Karpas-422 (cell line): ENCODE data around the gene SORCS2. TPM values are rescaled to one million over a fixed set of nuclear protein-coding genes. Genes with fewer than 3 reads are reported as not detected.

ENCODE experiments used
- DNase-seq: peaks from one replicate; pipeline ENCODE4 v3.0.0-alpha.2; 2015
- H2AFZ ChIP-seq: fragments of 200-600 bp; sonication (generic); 2 replicates; pipeline ENCODE4 v1.6.1; 2014; ENCODE audit warnings: antibody characterized with exemption, low read length, mixed read lengths
- H3K27ac ChIP-seq: fragments of 200-600 bp; sonication (generic); 2 replicates; pipeline ENCODE4 v1.5.1; 2014; ENCODE audit warnings: mild to moderate bottlenecking, low read length, moderate library complexity
- H3K27me3 ChIP-seq: fragments of 200-600 bp; sonication (generic); 2 replicates; pipeline ENCODE4 v1.6.1; 2014; ENCODE audit warnings: low read length, mixed read lengths
- H3K36me3 ChIP-seq: fragments of 200-600 bp; sonication (generic); 2 replicates; pipeline ENCODE4 v1.6.1; 2014; ENCODE audit warnings: low read length, mixed read lengths; ENCODE audit not compliant: insufficient read depth
- H3K4me1 ChIP-seq: fragments of 200-600 bp; sonication (generic); 2 replicates; pipeline ENCODE4 v1.6.1; 2014; ENCODE audit warnings: mild to moderate bottlenecking, low read length, mixed read lengths
- H3K4me2 ChIP-seq: fragments of 200-600 bp; sonication (generic); 2 replicates; pipeline ENCODE4 v1.6.1; 2014; ENCODE audit warnings: low read length, low read depth, mild to moderate bottlenecking; ENCODE audit not compliant: poor library complexity, severe bottlenecking
- H3K4me3 ChIP-seq: fragments of 200-600 bp; sonication (generic); 2 replicates; pipeline ENCODE4 v1.5.1; 2014; ENCODE audit warnings: mild to moderate bottlenecking, antibody characterized with exemption, low read length, mixed read lengths
- H3K79me2 ChIP-seq: fragments of 200-600 bp; sonication (generic); 2 replicates; pipeline ENCODE4 v1.6.1; 2014; ENCODE audit warnings: mild to moderate bottlenecking, low read length, mixed read lengths
- H3K9ac ChIP-seq: fragments of 200-600 bp; sonication (generic); 2 replicates; pipeline ENCODE4 v1.6.0; 2014; ENCODE audit warnings: low read length
- H3K9me2 ChIP-seq: fragments of 200-600 bp; sonication (generic), shearing (Covaris generic); replicated peaks from 2 replicates; pipeline ENCODE4 v1.6.0; 2014; ENCODE audit warnings: mild to moderate bottlenecking, low read length, moderate library complexity; ENCODE audit not compliant: insufficient read depth
- H3K9me3 ChIP-seq: fragments of 300-700, 200-600 bp; sonication (generic); 2 replicates; pipeline ENCODE4 v1.6.1; 2014; ENCODE audit warnings: low read length, mixed read lengths
- H4K20me1 ChIP-seq: fragments of 200-600 bp; sonication (generic); 2 replicates; pipeline ENCODE4 v1.6.1; 2014; ENCODE audit warnings: mild to moderate bottlenecking, antibody characterized with exemption, low read length, low read depth; ENCODE audit not compliant: insufficient read depth
- total RNA-seq: library from RNA; depleted of rRNA; stranded (reverse); fragments of >200 nt; shearing (Covaris generic); gene quantifications from 2 replicates; pipeline ENCODE4 v1.2.3, GENCODE V29; 2014; ENCODE audit warnings: low replicate concordance

The SORCS2 gene
- total RNA-seq, 1 experiment from 2014 or later = not detected

DNA sequence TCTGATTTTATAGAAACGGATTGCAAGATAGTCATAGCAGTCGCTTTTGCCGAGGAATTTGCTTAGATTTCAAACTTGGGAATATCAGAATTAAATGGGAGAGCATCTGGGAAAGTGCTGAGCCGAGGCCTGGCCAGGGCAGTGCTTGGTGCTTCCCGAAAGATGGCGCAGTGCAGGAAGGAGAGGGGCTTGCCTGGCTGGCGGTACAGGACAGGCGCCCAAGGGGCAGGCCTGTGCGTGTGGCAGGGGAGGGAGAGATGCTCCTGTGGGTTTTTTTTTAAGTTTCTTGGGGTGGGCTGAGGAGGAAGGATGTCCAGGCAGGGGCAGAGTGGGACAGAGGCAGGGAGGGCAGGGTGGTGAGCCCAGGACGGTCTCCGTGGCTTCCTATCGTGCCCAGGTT lies 506.2 kb downstream of the SORCS2 start:
- H3K9me3 ChIP-seq = no peaks in the 10 kb centered on the region
- no peak for DNase-seq
- no peak overlapping the region for H2AFZ ChIP-seq
- no peak overlapping the region for H3K27ac ChIP-seq
- no peak overlapping the region for H3K9ac ChIP-seq
- H3K27me3 ChIP-seq = no peaks in the 10 kb centered on the region
- no peaks in the 10 kb centered on the region for H3K36me3 ChIP-seq
- no peaks in the 10 kb centered on the region for H3K79me2 ChIP-seq
- no peaks in the 10 kb centered on the region for H4K20me1 ChIP-seq
- H3K4me2 ChIP-seq = no peak overlapping the region
- no peak overlapping the region for H3K4me3 ChIP-seq
- H3K9me2 ChIP-seq = no peaks in the 10 kb centered on the region
- no peaks in the 10 kb centered on the region for H3K4me1 ChIP-seq

DNA sequence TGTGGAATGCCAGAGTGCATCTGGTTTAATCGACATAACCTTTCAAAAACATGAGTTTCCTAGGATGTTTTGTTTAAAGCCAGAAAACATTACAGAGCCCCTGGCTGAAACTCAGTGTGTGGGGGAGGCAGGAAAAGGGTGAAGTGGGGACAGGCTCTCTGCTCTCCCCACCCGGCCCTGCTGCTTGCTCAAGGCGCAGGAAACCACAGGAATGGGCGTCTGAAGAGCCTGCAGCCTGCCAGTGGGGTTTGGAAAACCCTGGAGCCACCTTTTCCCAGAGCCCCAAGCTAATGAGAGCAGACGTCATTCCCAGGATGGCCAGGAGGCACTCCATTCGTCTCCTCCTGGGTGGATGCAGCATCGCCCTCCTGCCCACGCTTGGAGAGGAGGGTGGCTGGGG lies 506.7 kb downstream of the SORCS2 start:
- Histone ChIP-seq H2AFZ (no peak overlapping the region), H3K27ac (no peak overlapping the region), H3K4me1 (no peaks in the 10 kb centered on the region)

DNA sequence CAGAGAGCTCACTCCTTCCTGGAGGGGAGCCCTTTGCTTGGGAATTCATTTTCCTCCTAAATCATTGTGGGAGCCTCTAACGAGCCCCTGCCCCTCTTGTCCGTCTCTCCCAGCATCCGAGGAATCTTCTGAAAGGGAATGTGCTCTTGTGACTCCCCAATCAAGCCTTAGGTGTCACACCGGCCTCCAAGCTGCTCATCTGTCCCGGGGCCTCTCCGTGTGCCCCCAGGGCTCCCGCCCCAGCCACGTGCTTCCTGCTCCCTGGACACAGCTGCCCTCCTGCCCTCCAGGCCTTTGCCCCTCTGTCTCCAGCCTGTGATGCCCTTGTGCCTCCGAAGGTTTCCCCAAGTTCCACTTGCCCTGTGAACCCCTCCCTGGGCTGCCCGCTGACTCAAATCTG lies 507.5 kb downstream of the SORCS2 start:
- Histone ChIP-seq H3K9ac (no peak overlapping the region), H4K20me1 (no peaks in the 10 kb centered on the region), H3K9me3 (no peaks in the 10 kb centered on the region), H3K27me3 (no peaks in the 10 kb centered on the region), H3K9me2 (no peaks in the 10 kb centered on the region), H3K4me1 (no peaks in the 10 kb centered on the region), H2AFZ (no peak overlapping the region), H3K79me2 (no peaks in the 10 kb centered on the region), H3K36me3 (no peaks in the 10 kb centered on the region), H3K27ac (no peak overlapping the region), H3K4me2 (no peak overlapping the region), H3K4me3 (no peak overlapping the region)
- no peak for DNase-seq

More for the DNA sequence above, 506.7 kb downstream of the SORCS2 start:
- no peaks in the 10 kb centered on the region for H3K9me2 ChIP-seq
- no peaks in the 10 kb centered on the region for H4K20me1 ChIP-seq
- no peak overlapping the region for H3K4me3 ChIP-seq
- no peaks in the 10 kb centered on the region for H3K36me3 ChIP-seq
- H3K9me3 ChIP-seq = no peaks in the 10 kb centered on the region
- no peak overlapping the region for H3K9ac ChIP-seq
- H3K27me3 ChIP-seq = no peaks in the 10 kb centered on the region
- no peak overlapping the region for H3K4me2 ChIP-seq
- no peak for DNase-seq
- H3K79me2 ChIP-seq = no peaks in the 10 kb centered on the region

DNA sequence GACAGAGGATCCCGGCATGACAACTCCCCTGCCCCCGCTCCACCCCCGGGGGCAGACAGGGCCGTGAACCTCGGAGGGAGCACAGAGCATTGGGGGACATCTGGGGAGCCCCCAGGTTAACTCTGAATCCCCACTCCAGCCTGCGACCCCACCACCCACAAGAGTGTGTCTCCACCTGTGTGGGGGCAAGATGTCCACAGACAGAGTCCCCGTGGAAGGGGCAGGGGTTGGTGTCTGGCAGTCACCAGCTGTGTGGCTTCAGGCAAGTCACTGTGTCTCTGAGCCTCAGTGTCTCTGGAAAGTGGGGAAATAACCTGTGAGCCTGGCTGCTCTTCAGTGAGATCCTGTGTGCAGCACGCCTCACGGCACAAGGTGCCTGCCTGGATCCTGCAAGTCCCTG lies 508.3 kb downstream of the SORCS2 start:
- no peak overlapping the region for H3K4me2 ChIP-seq
- no peak overlapping the region for H2AFZ ChIP-seq
- no peak overlapping the region for H3K9ac ChIP-seq
- no peak for DNase-seq
- H3K36me3 ChIP-seq = no peaks in the 10 kb centered on the region
- H3K79me2 ChIP-seq = no peaks in the 10 kb centered on the region
- H3K27me3 ChIP-seq = no peaks in the 10 kb centered on the region
- no peaks in the 10 kb centered on the region for H3K9me2 ChIP-seq
- no peaks in the 10 kb centered on the region for H4K20me1 ChIP-seq
- no peak overlapping the region for H3K4me3 ChIP-seq
- no peaks in the 10 kb centered on the region for H3K9me3 ChIP-seq
- H3K27ac ChIP-seq = no peak overlapping the region
- no peaks in the 10 kb centered on the region for H3K4me1 ChIP-seq

DNA sequence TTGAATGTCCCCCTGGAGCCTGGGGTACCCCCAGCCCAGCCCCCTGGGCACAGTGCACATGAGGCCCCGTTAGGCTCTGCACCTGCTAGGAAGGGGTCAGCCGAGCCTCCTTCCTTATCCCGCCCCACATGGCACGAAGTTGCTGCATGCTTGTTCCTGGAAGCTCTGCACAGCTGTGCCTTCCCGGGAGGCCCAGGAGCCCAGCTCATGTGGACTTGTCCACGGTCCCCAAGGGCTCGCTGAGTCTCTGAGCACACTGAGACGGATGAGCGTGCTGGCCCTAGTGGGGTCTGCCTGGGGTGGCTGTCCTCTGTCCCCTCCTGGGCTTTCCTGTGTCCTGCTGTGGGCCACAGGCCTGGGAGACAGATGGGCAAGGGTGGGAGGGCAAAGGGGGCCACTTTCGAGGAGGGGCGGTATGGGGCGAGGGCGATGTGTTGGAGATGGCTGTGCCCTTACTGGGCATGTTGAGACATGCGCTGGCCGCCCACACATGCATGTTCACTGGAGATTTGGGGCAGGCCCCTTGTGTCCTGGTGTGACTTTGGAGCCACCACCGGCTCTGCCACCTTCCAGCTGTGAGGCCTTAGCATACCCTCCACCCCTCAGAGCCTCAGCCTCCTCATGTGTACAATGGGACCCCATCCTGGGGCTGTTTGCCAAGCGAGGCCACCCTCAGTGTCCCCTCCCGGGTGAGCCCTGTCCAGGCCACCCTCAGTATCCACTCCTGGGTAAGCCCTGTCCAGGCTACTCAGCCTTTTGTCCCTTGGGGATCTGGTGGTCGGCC lies 509.7 kb downstream of the SORCS2 start:
- Histone ChIP-seq H3K9me2 (no peaks in the 10 kb centered on the region), H3K36me3 (no peaks in the 10 kb centered on the region), H2AFZ (no peak overlapping the region), H3K4me3 (no peak overlapping the region), H4K20me1 (no peaks in the 10 kb centered on the region), H3K27me3 (no peaks in the 10 kb centered on the region), H3K9me3 (no peaks in the 10 kb centered on the region), H3K4me1 (no peaks in the 10 kb centered on the region), H3K4me2 (no peak overlapping the region), H3K79me2 (no peaks in the 10 kb centered on the region), H3K9ac (no peak overlapping the region), H3K27ac (no peak overlapping the region)
- DNase-seq = no peak

DNA sequence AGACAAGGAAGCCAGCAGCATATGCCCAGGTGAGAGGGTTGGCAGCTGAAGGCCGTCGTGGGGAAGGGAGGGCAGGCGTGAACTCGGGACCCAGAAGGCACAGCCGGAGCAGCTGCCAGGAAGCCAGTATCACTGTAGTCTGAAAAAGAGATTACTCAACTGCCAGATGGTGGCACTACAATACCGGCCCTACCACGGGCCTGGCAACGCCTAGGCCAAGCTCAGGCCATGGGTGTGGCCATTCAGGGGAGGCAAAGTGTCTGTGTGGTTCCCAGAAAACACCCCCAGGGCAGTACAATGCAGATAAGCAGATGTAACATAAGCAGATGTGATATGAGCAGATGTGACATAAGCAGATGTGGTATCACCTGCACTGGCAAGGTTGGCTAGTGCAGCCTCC lies 511.4 kb downstream of the SORCS2 start:
- DNase-seq = peak; percentile 43
- Histone ChIP-seq H3K9ac (no peak overlapping the region), H3K9me3 (no peaks in the 10 kb centered on the region), H3K9me2 (no peaks in the 10 kb centered on the region), H3K4me1 (no peaks in the 10 kb centered on the region), H3K27ac (no peak overlapping the region), H3K79me2 (no peaks in the 10 kb centered on the region), H3K4me3 (no peak overlapping the region), H3K4me2 (no peak overlapping the region), H4K20me1 (no peaks in the 10 kb centered on the region), H3K36me3 (no peaks in the 10 kb centered on the region), H3K27me3 (no peaks in the 10 kb centered on the region), H2AFZ (no peak overlapping the region)

DNA sequence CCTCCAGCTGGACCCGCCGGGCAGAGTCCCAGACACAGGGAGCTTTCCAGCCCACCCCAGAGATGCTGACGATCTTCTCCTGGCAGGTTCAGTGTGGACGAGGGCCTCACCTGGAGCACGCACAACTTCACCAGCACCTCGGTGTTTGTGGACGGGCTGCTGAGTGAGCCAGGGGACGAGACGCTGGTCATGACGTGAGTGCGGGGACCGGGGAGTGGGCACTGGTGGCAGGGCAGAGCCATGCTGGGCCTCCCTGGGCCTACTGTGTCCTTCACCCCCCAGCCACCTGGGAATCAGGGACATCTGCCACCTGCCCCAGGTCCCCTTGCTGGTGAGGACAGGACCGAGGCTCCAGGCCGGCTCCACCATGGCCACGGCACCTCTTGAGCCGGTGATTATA lies 511.8 kb downstream of the SORCS2 start:
- no peak overlapping the region for H3K9ac ChIP-seq
- H3K36me3 ChIP-seq = no peaks in the 10 kb centered on the region
- H3K4me1 ChIP-seq = no peaks in the 10 kb centered on the region
- no peak overlapping the region for H3K4me3 ChIP-seq
- no peaks in the 10 kb centered on the region for H4K20me1 ChIP-seq
- DNase-seq = no peak
- no peaks in the 10 kb centered on the region for H3K9me3 ChIP-seq
- H3K79me2 ChIP-seq = no peaks in the 10 kb centered on the region
- no peaks in the 10 kb centered on the region for H3K27me3 ChIP-seq
- H3K9me2 ChIP-seq = no peaks in the 10 kb centered on the region
- H3K27ac ChIP-seq = no peak overlapping the region
- H2AFZ ChIP-seq = no peak overlapping the region
- H3K4me2 ChIP-seq = no peak overlapping the region

DNA sequence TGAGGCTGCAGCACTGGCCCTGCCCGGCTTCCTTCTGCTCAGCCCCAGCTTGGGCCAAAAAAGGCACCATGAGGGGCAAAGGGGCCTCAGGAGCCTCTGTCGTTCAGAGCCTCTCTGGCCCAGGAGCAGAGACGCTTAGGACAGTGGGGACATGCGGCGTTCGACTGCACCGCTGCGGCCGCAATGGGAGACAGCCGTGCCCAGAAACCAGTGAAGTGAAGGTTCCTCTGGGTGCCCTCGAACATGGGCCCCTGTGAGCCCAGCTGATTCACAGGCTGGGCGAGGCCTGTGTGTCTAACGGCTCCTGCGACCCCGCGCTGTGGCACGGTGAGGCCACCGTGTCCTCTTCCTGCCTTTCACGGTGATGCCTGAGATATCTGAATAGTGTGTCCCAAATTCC lies 512.3 kb downstream of the SORCS2 start:
- Histone ChIP-seq H3K9me2 (no peaks in the 10 kb centered on the region), H3K27ac (no peak overlapping the region), H2AFZ (no peak overlapping the region), H3K36me3 (no peaks in the 10 kb centered on the region), H3K9ac (no peak overlapping the region), H4K20me1 (no peaks in the 10 kb centered on the region), H3K4me2 (no peak overlapping the region), H3K4me3 (no peak overlapping the region), H3K27me3 (no peaks in the 10 kb centered on the region), H3K4me1 (no peaks in the 10 kb centered on the region), H3K79me2 (no peaks in the 10 kb centered on the region), H3K9me3 (no peaks in the 10 kb centered on the region)
- no peak for DNase-seq
